GM12878 (cell line): Measurements from ENCODE around the gene ZMAT3. TPM values are rescaled to one million over a fixed set of nuclear protein-coding genes. Genes with fewer than 3 reads are reported as not detected.
"Not testable (repeated sequence)": the region's sequence is repeated elsewhere in the genome, so short reads cannot be mapped to it uniquely, and the experiment has no call there.

Experiments
- ATAC-seq: fragments of 200-7000 bp; cut with Tn5 transposase; 3 replicates; pipeline ENCODE4 v1.9.1; 2020; ENCODE audit warnings: mild to moderate bottlenecking, moderate library complexity
- BruUV-seq: library from RNA; stranded (reverse); fragments of 400-500 nt; replicated peaks from 2 replicates; lab custom pipeline; 2021; lab: Mats Ljungman, UMichigan
- CTCF ChIA-PET: fragments of 300-600 bp; sonication (Branson Sonifier 250); formaldehyde crosslinking; extraction: SDS; loops from one replicate; lab custom pipeline; 2021; ENCODE audit warnings: inconsistent platforms; lab: Yijun Ruan, JAX
- POLR2A ChIA-PET: fragments of 350-600 bp; formaldehyde crosslinking; extraction: SDS; loops from one replicate; lab custom pipeline; 2021; ENCODE audit warnings: inconsistent platforms; lab: Charles Lee
- RAD21 ChIA-PET: fragments of 300-600 bp; sonication (Branson Sonifier 250); formaldehyde crosslinking; loops from one replicate; lab custom pipeline; 2023; ENCODE audit warnings: antibody characterized with exemption; ENCODE audit not compliant: unreplicated experiment; lab: Charles Lee
- SMC1A ChIA-PET: fragments of 300-600 bp; sonication (Branson Sonifier 250); formaldehyde crosslinking; loops from one replicate; lab custom pipeline; 2023; ENCODE audit not compliant: unreplicated experiment, uncharacterized antibody; lab: Charles Lee
- DNase-seq: peaks from one replicate; pipeline ENCODE4 v3.0.0-alpha.2; 2011; ENCODE audit warnings: low read depth, low spot score
- FAIRE-seq: peaks from 3 replicates; lab custom pipeline; 2011; peaks lifted over from hg19 to GRCh38; lab: Jason Lieb, UNC
- H2AFZ ChIP-seq: 2 replicates; pipeline ENCODE4 v1.6.0; 2011; ENCODE audit warnings: low read depth, low read length, control low read depth; ENCODE audit not compliant: control insufficient read depth
- H3K27ac ChIP-seq: 2 replicates; pipeline ENCODE4 v1.5.1; 2011; ENCODE audit warnings: control low read depth; ENCODE audit not compliant: control insufficient read depth, insufficient read depth
- H3K27me3 ChIP-seq, 2 experiments: replicated peaks in 1 of 2; 2 replicates each; pipeline versions ENCODE4 v1.6.0 to v1.6.1; 2011; ENCODE audit warnings: low read length in 1 of 2; ENCODE audit not compliant: control insufficient read depth in 2 of 2, insufficient read depth in 2 of 2
- H3K36me3 ChIP-seq, 2 experiments: 2 replicates each; pipeline ENCODE4 v1.5.1; 2011; ENCODE audit warnings: low read length in 1 of 2; ENCODE audit not compliant: control insufficient read depth in 2 of 2, insufficient read depth in 2 of 2
- H3K4me1 ChIP-seq: 2 replicates; pipeline ENCODE4 v1.6.1; 2011; ENCODE audit warnings: mild to moderate bottlenecking, low read length, moderate library complexity, mixed read lengths; ENCODE audit not compliant: control insufficient read depth, insufficient read depth
- H3K4me2 ChIP-seq: 2 replicates; pipeline ENCODE4 v1.6.0; 2011; ENCODE audit warnings: control low read depth; ENCODE audit not compliant: control insufficient read depth, insufficient read depth
- H3K4me3 ChIP-seq: fragments of 200-600 bp; sonication (generic); 2 replicates; pipeline ENCODE4 v1.5.1; 2016
- H3K79me2 ChIP-seq: 2 replicates; pipeline ENCODE4 v1.6.0; 2011; ENCODE audit warnings: low read length; ENCODE audit not compliant: control insufficient read depth, insufficient read depth
- H3K9ac ChIP-seq: 2 replicates; pipeline ENCODE4 v1.8.0; 2011; ENCODE audit warnings: low read length, control low read depth, mixed read lengths; ENCODE audit not compliant: control insufficient read depth, insufficient read depth
- H3K9me3 ChIP-seq: replicated peaks from 3 replicates; pipeline ENCODE4 v1.5.1; 2011; ENCODE audit warnings: mild to moderate bottlenecking, low read length; ENCODE audit not compliant: control insufficient read depth, insufficient read depth
- H4K20me1 ChIP-seq: 2 replicates; pipeline ENCODE4 v1.6.0; 2011; ENCODE audit not compliant: control insufficient read depth, insufficient read depth
- CEBPB ChIP-seq, 2 experiments: fragments of 150-350 bp in 1 of 2; IDR thresholded peaks; 2 replicates each; pipeline ENCODE4 v1.6.1; 2012 to 2014; ENCODE audit warnings: low read depth in 2 of 2, low read length in 2 of 2, borderline replicate concordance in 1 of 2, inconsistent platforms in 1 of 2
- CREB1 ChIP-seq: IDR thresholded peaks from 2 replicates; pipeline ENCODE4 v1.6.1; 2012; ENCODE audit warnings: low read depth, mild to moderate bottlenecking, inconsistent platforms
- FOS ChIP-seq: IDR thresholded peaks from 3 replicates; pipeline ENCODE4 v1.6.1; 2011; ENCODE audit warnings: borderline replicate concordance; ENCODE audit not compliant: insufficient read length; ENCODE audit errors: extremely low read depth
- HDGF ChIP-seq: fragments of 450-650 bp; IDR thresholded peaks from 2 replicates; pipeline ENCODE4 v1.6.1; 2016; ENCODE audit warnings: antibody characterized with exemption
- JUND ChIP-seq: IDR thresholded peaks from 2 replicates; pipeline ENCODE4 v1.6.1; 2012; ENCODE audit warnings: low read depth, mild to moderate bottlenecking, low read length, improper control_type of control experiment, moderate library complexity
- NR2C1 ChIP-seq: fragments of 450-650 bp; IDR thresholded peaks from 2 replicates; pipeline ENCODE4 v1.6.1; 2017; ENCODE audit warnings: antibody characterized with exemption, mild to moderate bottlenecking, moderate library complexity
- NR2C2 ChIP-seq: IDR thresholded peaks from 2 replicates; pipeline ENCODE4 v1.6.1; 2011; ENCODE audit warnings: borderline replicate concordance, low read depth; ENCODE audit not compliant: control insufficient read depth, insufficient read length
- WGBS: methylation state at CpG from one replicate; pipeline ENCODE4 v1.1.6; 2016; ENCODE audit warnings: low lambda C conversion rate; ENCODE audit not compliant: insufficient replicate concordance, insufficient coverage; ENCODE audit errors: missing lambda C conversion rate; 5-methylcytosine and 5-hydroxymethylcytosine counted together
- in situ Hi-C: fragments of 300-500 bp; cut with MboI; formaldehyde crosslinking; loops from 9 replicates; pipeline ENCODE4 v1.14.3; 2018; ENCODE audit warnings: mixed read lengths
- intact Hi-C: fragments of 100-400 bp; cut with micrococcal nuclease; formaldehyde crosslinking; loops from one replicate; pipeline ENCODE4 v1.14.2; 2022; ENCODE audit not compliant: unreplicated experiment
- polyA plus RNA-seq, 11 experiments: library from polyadenylated mRNA; depleted of rRNA in 4 of 11; unstranded in 6 of 11; stranded (reverse) in 5 of 11; fragments of >200 nt; fragmentation: Nextera tagmentation in 4 of 11; fragmentation: Illumina TruSeq in 1 of 11; extraction: Ambion mirVana in 4 of 11; extraction: Trizol in 1 of 11; gene quantifications; 1 replicate in 1 of 11; 2 replicates in 10 of 11; pipeline versions ENCODE4 v1.2.1 to v1.2.3, GENCODE V29; 2011 to 2016; ENCODE audit warnings: inconsistent platforms in 2 of 11, missing spikeins in 2 of 11, low read depth in 1 of 11
- total RNA-seq, 4 experiments: library from RNA; depleted of rRNA in 3 of 4; stranded (reverse); fragments of >200 nt in 3 of 4; fragmentation: Illumina TruSeq in 1 of 4; extraction: Trizol in 1 of 4; gene quantifications; 2 replicates each; pipeline versions ENCODE4 v1.2.1 to v1.2.3, GENCODE V29; 2013 to 2021

The ZMAT3 gene
- total and polyA plus RNA-seq, 10 of the 15 experiments (the other 5 are each of a cell fraction or from before 2014, with no cell fraction given), result 6.2 to 55.9 (median 25.8) TPM

DNA sequence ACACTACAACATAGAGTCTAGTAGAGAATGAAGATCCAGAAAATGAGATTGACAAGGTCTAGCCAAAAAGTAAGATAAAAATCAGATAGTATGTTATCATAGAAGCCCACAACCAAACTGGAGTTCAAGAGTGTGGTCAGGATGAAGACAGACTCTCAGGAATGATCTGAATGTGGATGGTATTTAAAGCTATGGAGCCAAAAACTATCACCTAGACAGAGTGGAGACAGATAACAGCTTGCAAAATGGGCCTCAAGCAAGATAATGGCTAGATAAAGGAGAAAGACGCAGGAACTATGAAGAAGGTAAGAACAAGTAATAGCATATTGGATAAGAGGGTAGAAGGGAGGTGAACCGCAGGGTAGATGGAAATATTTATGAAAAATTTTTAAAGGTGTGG lies 35.4 kb downstream of the ZMAT3 start:
- Histone ChIP-seq H3K4me3 (no peak overlapping the region), H3K4me2 (no peak overlapping the region), H3K9me3 (no peaks in the 10 kb centered on the region; the same call in 2 of the 3 replicates), H2AFZ (no peak overlapping the region), H3K27ac (no peak overlapping the region), H3K9ac (no peak overlapping the region), H4K20me1 (no peaks in the 10 kb centered on the region), H3K4me1 (no peaks in the 10 kb centered on the region), H3K27me3 (no peaks in the 10 kb centered on the region), H3K36me3 (peaks cover 5 to 9% of the 10 kb centered on the region in 2 experiments; a peak in 3 of 4 replicates), H3K79me2 (peaks cover 60% of the 10 kb centered on the region)
- in situ Hi-C loops, result no loop called here
- BruUV-seq, result no TSS peak
- ChIA-PET POLR2A (no interaction called here), CTCF (no interaction called here), SMC1A (interaction anchor here (1.4 to 4.4 kb wide), 2 partner anchors 10 to 11 kb away, joined by 4 to 24 read pairs; no protein-coding TSS in a partner anchor), RAD21 (interaction anchor here (0.6 kb wide), 1 partner anchor 38 kb away, joined by 3 read pairs; no protein-coding TSS in a partner anchor)
- no peak for TF ChIP-seq JUND
- TF ChIP-seq CREB1, result no peak
- no peak for TF ChIP-seq NR2C1
- no peak for TF ChIP-seq NR2C2
- FAIRE-seq, result no peak
- WGBS, result 93% methylated on average over 2 of the region's 2 CpGs
- no peak for ATAC-seq
- intact Hi-C loops, result no loop called here
- no peak for DNase-seq

DNA sequence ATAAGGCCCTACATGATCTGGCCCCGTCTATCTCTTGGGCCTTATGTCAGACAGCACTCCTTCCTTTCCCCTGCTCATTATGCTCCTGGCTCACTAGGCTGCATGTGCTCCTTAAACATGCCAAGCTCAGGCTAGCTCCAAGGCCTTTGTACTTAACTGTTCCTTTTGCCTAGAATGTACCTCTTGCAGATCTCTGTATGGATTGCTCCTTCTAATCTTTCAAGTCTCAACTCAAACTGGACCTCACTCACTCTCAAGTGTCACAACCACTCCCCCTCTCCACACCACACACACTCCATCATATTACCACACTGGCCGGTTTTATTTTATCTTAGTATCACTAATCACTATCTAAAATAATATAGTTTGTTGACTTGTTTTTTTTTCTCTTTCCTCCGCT lies 36.4 kb downstream of the ZMAT3 start:
- Histone ChIP-seq H3K36me3 (peaks cover 9 to 10% of the 10 kb centered on the region in 2 experiments; a peak in 3 of 4 replicates), H3K79me2 (peaks cover 58% of the 10 kb centered on the region), H3K9ac (no peak overlapping the region), H4K20me1 (no peaks in the 10 kb centered on the region), H3K27ac (no peak overlapping the region), H3K4me2 (no peak overlapping the region), H3K27me3 (no peaks in the 10 kb centered on the region)
- FAIRE-seq (no peak), ATAC-seq (no peak)
- in situ Hi-C loops, result no loop called here
- BruUV-seq, result TSS peak; percentile 21
- RAD21 ChIA-PET, result no interaction called here
- WGBS, result 98% methylated on average over 3 of the region's 3 CpGs
- TF ChIP-seq FOS (no peak), HDGF (no peak), CEBPB (IDR thresholded peaks at IDR 0.05; ENCODE audit: borderline replicate concordance in 1 of 2, low read depth in 2 of 2, low read length in 2 of 2) (no peak)
- TF ChIP-seq, all 136 proteins: peak for 0
- ChIA-PET POLR2A (no interaction called here), CTCF (interaction anchor here (0.6 kb wide), 1 partner anchor 840 kb away, joined by 4 read pairs; no protein-coding TSS in a partner anchor), SMC1A (interaction anchor here (2.2 kb wide), 1 partner anchor 16 kb away, joined by 7 read pairs; no protein-coding TSS in a partner anchor)
- no peak for DNase-seq
- H3K4me3 ChIP-seq, result no peak overlapping the region
- H3K9me3 ChIP-seq, result no peaks in the 10 kb centered on the region; the same call in 2 of the 3 replicates
- no peaks in the 10 kb centered on the region for H3K4me1 ChIP-seq
- no peak overlapping the region for H2AFZ ChIP-seq
- intact Hi-C loops, result no loop called here

DNA sequence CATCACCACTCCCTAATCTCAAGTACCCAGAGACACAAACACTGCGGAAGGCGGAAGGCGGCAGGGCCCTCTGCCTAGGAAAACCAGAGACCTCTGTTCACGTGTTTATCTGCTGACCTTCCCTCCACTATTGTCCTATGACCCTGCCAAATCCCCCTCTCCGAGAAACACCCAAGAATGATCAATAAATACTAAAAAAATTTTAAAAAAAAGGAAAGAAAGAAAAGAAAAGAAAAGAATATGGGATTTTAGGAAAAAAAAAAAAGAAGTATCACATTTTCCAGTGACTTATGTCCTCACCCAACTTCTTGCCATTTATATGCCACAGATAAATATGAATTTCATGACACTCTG lies 38.3 kb downstream of the ZMAT3 start:
- H3K36me3 ChIP-seq, H3K4me2 ChIP-seq, H3K9me3 ChIP-seq, H3K4me3 ChIP-seq, in situ Hi-C loops, intact Hi-C loops, H3K9ac ChIP-seq, POLR2A ChIA-PET, FAIRE-seq, H3K27me3 ChIP-seq, H3K4me1 ChIP-seq, H3K27ac ChIP-seq, H2AFZ ChIP-seq, H4K20me1 ChIP-seq, CTCF ChIA-PET, ATAC-seq, DNase-seq, BruUV-seq: not testable (repeated sequence)
- SMC1A ChIA-PET, result interaction anchor here (1.4 to 2.2 kb wide), 2 partner anchors 12 to 14 kb away, joined by 4 to 7 read pairs; no protein-coding TSS in a partner anchor
- peaks cover 48% of the 10 kb centered on the region for H3K79me2 ChIP-seq
- RAD21 ChIA-PET, result interaction anchor here (1.7 kb wide), 1 partner anchor 13 kb away, joined by 5 read pairs; no protein-coding TSS in a partner anchor
- 100% methylated on average over 1 of the region's 5 CpGs for whole genome bisulfite sequencing
